Measurements from ENCODE around the gene MRPL12. TPM values are rescaled to one million over a fixed set of nuclear protein-coding genes. Genes with fewer than 3 reads are reported as not detected.

The MRPL12 gene
- total RNA-seq, 1 donor from 2014 or later, result 13.2 TPM

DNA sequence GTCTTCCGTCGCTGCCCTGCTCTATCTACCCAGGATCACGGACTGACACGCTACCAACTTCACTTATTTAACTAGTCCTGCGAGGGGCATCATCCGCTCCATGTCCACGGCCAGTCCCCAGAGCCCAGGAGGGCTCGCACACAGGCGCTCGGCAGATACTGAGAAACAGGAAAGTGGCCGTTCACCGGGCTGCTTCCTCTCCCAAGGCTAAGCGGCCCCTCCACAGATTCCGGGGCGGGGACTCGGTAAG is 37.1 kb upstream of the MRPL12 start:
- H3K9ac ChIP-seq, result peak overlapping the region; percentile 69
- H3K4me3 ChIP-seq, result peak overlapping the region; percentile 99
- peaks cover 6% of the 10 kb centered on the region for H3K36me3 ChIP-seq
- H3K4me2 ChIP-seq, result peak overlapping the region; percentile 97
- peaks cover 49% of the 10 kb centered on the region for H3K79me2 ChIP-seq (ENCODE audit: low read depth)
- TF ChIP-seq EZH2 (IDR thresholded peaks at IDR 0.05), result no peak
- TF ChIP-seq EZH2phosphoT487 (IDR thresholded peaks at IDR 0.05), result no peak
- TF ChIP-seq, protein P1, sequence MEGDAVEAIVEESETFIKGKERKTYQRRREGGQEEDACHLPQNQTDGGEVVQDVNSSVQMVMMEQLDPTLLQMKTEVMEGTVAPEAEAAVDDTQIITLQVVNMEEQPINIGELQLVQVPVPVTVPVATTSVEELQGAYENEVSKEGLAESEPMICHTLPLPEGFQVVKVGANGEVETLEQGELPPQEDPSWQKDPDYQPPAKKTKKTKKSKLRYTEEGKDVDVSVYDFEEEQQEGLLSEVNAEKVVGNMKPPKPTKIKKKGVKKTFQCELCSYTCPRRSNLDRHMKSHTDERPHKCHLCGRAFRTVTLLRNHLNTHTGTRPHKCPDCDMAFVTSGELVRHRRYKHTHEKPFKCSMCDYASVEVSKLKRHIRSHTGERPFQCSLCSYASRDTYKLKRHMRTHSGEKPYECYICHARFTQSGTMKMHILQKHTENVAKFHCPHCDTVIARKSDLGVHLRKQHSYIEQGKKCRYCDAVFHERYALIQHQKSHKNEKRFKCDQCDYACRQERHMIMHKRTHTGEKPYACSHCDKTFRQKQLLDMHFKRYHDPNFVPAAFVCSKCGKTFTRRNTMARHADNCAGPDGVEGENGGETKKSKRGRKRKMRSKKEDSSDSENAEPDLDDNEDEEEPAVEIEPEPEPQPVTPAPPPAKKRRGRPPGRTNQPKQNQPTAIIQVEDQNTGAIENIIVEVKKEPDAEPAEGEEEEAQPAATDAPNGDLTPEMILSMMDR (IDR thresholded peaks at IDR 0.05), result no peak
- peaks cover 17% of the 10 kb centered on the region for H3F3A ChIP-seq (ENCODE audit: low read depth)
- H3K27ac ChIP-seq, result peak overlapping the region; percentile 3
- peak overlapping the region; percentile 96 for H3K4me3 Mint-ChIP-seq
- H3K9me3 Mint-ChIP-seq, result no peaks in the 10 kb centered on the region
- H3K27me3 Mint-ChIP-seq (ENCODE audit: insufficient read depth, low read depth), result peaks cover 3% of the 10 kb centered on the region
- no peaks in the 10 kb centered on the region for H3K9me3 ChIP-seq (ENCODE audit: low read depth)
- peak overlapping the region; percentile 88 for H3K27ac Mint-ChIP-seq
- DNase-seq (ENCODE audit: low spot score), result peak; percentile 81
- peaks cover 6% of the 10 kb centered on the region for H3K36me3 Mint-ChIP-seq
- peaks cover 3% of the 10 kb centered on the region for H4K20me1 ChIP-seq (ENCODE audit: low read depth)
- H3K27me3 ChIP-seq, result no peaks in the 10 kb centered on the region
- peak overlapping the region; percentile 53 for H2AFZ ChIP-seq (replicated peaks)
- peaks cover 13% of the 10 kb centered on the region for H3K4me1 ChIP-seq
- peaks cover 21% of the 10 kb centered on the region for H3K4me1 Mint-ChIP-seq

DNA sequence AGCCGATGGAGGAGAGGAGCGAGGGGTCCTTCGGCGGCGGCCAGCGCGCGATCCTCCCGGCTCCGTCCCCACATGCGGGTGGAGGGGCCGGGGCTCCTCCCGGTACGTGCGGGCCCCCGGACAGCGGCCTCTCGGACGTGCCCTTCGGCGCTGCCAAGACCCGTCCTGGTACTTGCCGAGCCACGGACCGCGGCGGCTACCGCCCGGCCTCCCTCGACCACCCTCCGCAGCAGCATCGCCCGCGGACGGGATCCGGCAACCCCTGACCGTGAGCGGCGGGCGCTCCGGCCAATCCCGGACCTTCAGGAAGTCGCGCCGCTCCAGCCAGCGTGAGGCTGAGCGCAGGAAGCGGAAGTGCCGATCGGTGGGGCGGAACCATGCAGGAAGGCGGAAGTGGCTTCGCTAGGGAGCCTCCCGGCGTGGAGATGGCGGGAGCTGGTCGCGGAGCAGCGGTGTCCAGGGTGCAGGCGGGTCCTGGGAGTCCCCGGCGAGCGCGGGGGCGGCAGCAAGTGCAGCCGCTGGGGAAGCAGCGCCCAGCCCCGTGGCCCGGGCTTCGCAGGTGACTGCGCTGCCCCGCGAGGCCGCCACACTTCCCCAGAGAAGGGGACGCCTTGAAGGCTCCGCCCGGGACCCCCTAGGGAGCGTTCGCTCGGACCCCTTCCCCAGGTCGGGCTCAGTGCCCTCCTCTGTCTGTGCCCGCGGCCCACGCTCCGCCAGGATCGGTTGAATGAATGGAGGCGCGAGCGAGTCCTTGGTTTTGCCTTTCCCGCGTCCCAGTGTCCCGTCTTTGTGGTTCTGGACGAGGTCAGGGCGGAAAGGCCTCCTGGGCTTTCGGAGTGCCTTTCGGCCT is 36.6 kb upstream of the MRPL12 start, which contains the start of the genes CCDC137 and OXLD1:
Gene CCDC137 (plus strand): TSS at position 396 of the 850 bp plus-strand sequence. CDS start 30 bp downstream, at position 426.
Gene OXLD1 (minus strand): TSS at position 264 of the 850 bp plus-strand sequence. CDS start 28 bp downstream, at position 236.
- H3K27ac Mint-ChIP-seq, result peak within 1 kb of the TSS; percentile 88
- peaks cover 9% of the 10 kb centered on the region for H3K36me3 Mint-ChIP-seq
- Histone ChIP-seq H2AFZ (replicated peaks) (peak within 1 kb of the TSS; percentile 68), H3F3A (ENCODE audit: low read depth) (peaks cover 17% of the 10 kb centered on the region), H3K79me2 (ENCODE audit: low read depth) (peaks cover 49% of the 10 kb centered on the region), H3K4me2 (peak within 1 kb of the TSS; percentile 97), H3K4me1 (peaks cover 13% of the 10 kb centered on the region), H3K36me3 (peaks cover 6% of the 10 kb centered on the region), H3K27ac (peak within 1 kb of the TSS; percentile 74), H3K9ac (peak within 1 kb of the TSS; percentile 90), H3K4me3 (peak within 1 kb of the TSS; percentile 99), H4K20me1 (ENCODE audit: low read depth) (peaks cover 3% of the 10 kb centered on the region), H3K27me3 (no peaks in the 10 kb centered on the region), H3K9me3 (ENCODE audit: low read depth) (no peaks in the 10 kb centered on the region)
- H3K9me3 Mint-ChIP-seq, result no peaks in the 10 kb centered on the region
- DNase-seq (ENCODE audit: low spot score), result peak; percentile 98
- peaks cover 21% of the 10 kb centered on the region for H3K4me1 Mint-ChIP-seq
- TF ChIP-seq EZH2phosphoT487 (IDR thresholded peaks at IDR 0.05) (no peak), EZH2 (IDR thresholded peaks at IDR 0.05) (no peak)
- TF ChIP-seq, protein P1 (IDR thresholded peaks at IDR 0.05), result no peak
- H3K27me3 Mint-ChIP-seq (ENCODE audit: insufficient read depth, low read depth), result peaks cover 3% of the 10 kb centered on the region
- peak within 1 kb of the TSS; percentile 96 for H3K4me3 Mint-ChIP-seq

DNA sequence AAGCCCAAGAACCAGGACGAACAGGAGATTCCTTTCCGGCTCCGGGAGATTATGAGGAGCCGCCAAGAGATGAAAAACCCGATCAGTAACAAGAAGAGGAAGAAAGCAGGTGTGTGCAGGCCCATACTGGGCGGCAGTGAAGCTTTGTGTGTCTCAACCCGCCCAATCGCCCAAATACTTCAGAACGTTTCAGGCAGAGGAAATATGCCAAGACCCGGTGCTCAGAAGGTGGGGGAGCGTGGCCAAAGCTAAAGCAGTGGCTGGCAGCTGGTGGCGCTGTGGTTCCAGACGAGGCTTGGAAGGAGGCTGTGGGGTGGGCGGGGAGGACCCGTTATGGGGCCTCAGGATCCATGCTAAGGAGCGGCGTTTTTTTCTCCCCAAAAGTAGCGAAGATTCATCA is 35.4 kb upstream of the MRPL12 start:
- TF ChIP-seq EZH2 (IDR thresholded peaks at IDR 0.05) (no peak), EZH2phosphoT487 (IDR thresholded peaks at IDR 0.05) (no peak)
- TF ChIP-seq, protein P1 (IDR thresholded peaks at IDR 0.05), result no peak
- Histone ChIP-seq H3K4me1 (peaks cover 13% of the 10 kb centered on the region), H3K4me3 (peak overlapping the region; percentile 99), H3K9me3 (ENCODE audit: low read depth) (no peaks in the 10 kb centered on the region), H3K4me2 (peak overlapping the region; percentile 97), H3K27me3 (no peaks in the 10 kb centered on the region), H3K27ac (no peak overlapping the region), H2AFZ (replicated peaks) (no peak overlapping the region), H4K20me1 (ENCODE audit: low read depth) (peaks cover 3% of the 10 kb centered on the region), H3F3A (ENCODE audit: low read depth) (peaks cover 19% of the 10 kb centered on the region), H3K9ac (no peak overlapping the region), H3K79me2 (ENCODE audit: low read depth) (peaks cover 49% of the 10 kb centered on the region), H3K36me3 (peaks cover 6% of the 10 kb centered on the region)
- Mint-ChIP-seq H3K27ac (no peak overlapping the region), H3K27me3 (ENCODE audit: insufficient read depth, low read depth) (peaks cover 3% of the 10 kb centered on the region), H3K36me3 (peaks cover 9% of the 10 kb centered on the region), H3K4me1 (peaks cover 21% of the 10 kb centered on the region), H3K4me3 (peak overlapping the region; percentile 96), H3K9me3 (no peaks in the 10 kb centered on the region)
- DNase-seq (ENCODE audit: low spot score), result peak; percentile 48

Data from neural progenitor cell (in vitro differentiated cells).